Heart right ventricle (tissue), 16 donors: ENCODE measurements around the gene OPRM1. TPM values are rescaled to one million over a fixed set of nuclear protein-coding genes. Genes with fewer than 3 reads are reported as not detected.
A peak's percentile ranks its signal among the peaks of the same experiment; 100 is the strongest.

ENCODE experiments used
- ATAC-seq, 8 donors: fragments of 200-7000 bp; cut with Tn5 transposase; one replicate each; pipeline ENCODE4 v1.9.1; 2020; ENCODE audit warnings: mild to moderate bottlenecking in 8 of 8, moderate library complexity in 8 of 8, moderate number of reproducible peaks in 1 of 8
- DNase-seq, 2 donors: peaks; one replicate each; pipeline ENCODE4 v3.0.0-alpha.2; 2020
- H3K27ac ChIP-seq, 10 donors: fragments of 200-600 bp; sonication (generic) in 2 of 10; one replicate each; pipeline versions ENCODE4 v1.5.0 to v1.8.0; 2020 to 2022; ENCODE audit warnings: mild to moderate bottlenecking in 3 of 10
- H3K27me3 ChIP-seq, 7 donors: fragments of 200-600 bp; one replicate each; pipeline ENCODE4 v1.8.0; 2021 to 2022; ENCODE audit warnings: mild to moderate bottlenecking in 2 of 7
- H3K36me3 ChIP-seq, 9 donors: fragments of 200-600 bp; sonication (generic) in 1 of 9; one replicate each; pipeline versions ENCODE4 v1.5.0 to v1.8.0; 2020 to 2022; ENCODE audit warnings: mild to moderate bottlenecking in 2 of 9
- H3K4me1 ChIP-seq, 9 donors: fragments of 200-600 bp; sonication (generic) in 1 of 9; one replicate each; pipeline versions ENCODE4 v1.5.0 to v1.8.0; 2020 to 2022; ENCODE audit warnings: mild to moderate bottlenecking in 4 of 9
- H3K4me3 ChIP-seq, 10 donors: fragments of 200-600 bp; sonication (generic) in 2 of 10; one replicate each; pipeline versions ENCODE4 v1.5.0 to v1.8.0; 2020 to 2022; ENCODE audit warnings: mild to moderate bottlenecking in 7 of 10, moderate library complexity in 2 of 10
- H3K9me3 ChIP-seq, 11 donors: fragments of 200-600 bp in 10 of 11; sonication (generic) in 2 of 11; one replicate each; pipeline versions ENCODE4 v1.5.0 to v1.8.0; 2013 to 2022; ENCODE audit warnings: mild to moderate bottlenecking in 2 of 11, control low read depth in 1 of 11, moderate library complexity in 1 of 11
- WGBS, 2 donors: extraction: QIAGEN DNeasy Blood & Tissue Kit; methylation state at CpG; one replicate each; pipeline ENCODE4 v1.1.7; 2013; ENCODE audit warnings: inconsistent platforms in 1 of 2; 5-methylcytosine and 5-hydroxymethylcytosine counted together
- intact Hi-C, 10 donors: fragments of 100-400 bp; cut with DNase I; formaldehyde crosslinking; loops; one replicate each; pipeline versions ENCODE4 v1.11.1 to v1.14.2; 2022
- long read RNA-seq, 3 donors: library from polyadenylated mRNA; unstranded; transcript quantifications; one replicate each; pipeline ENCODE4 v2.0.0, GENCODE V29; 2020 to 2021
- polyA plus RNA-seq, 2 donors: library from polyadenylated mRNA; stranded (reverse); fragments of 200-250 nt; gene quantifications; one replicate each; pipeline ENCODE4 v1.2.3, GENCODE V29; 2013
- total RNA-seq, 10 donors: library from RNA; stranded (reverse); fragmentation: NEBNext Ultra II Directional in 3 of 10; extraction: Animal tissue kit (Norgen Biotek cat#: 25700) in 3 of 10; gene quantifications; one replicate each; pipeline versions ENCODE4 v1.2.1 to v1.2.4, GENCODE V29; 2021 to 2023
- TF ChIP-seq, protein P1 (sequence below), 9 donors: fragments of 200-600 bp; sonication (generic) in 2 of 9; IDR thresholded peaks; one replicate each; pipeline versions ENCODE4 v1.5.0 to v1.8.0; 2021 to 2022; ENCODE audit warnings: antibody characterized with exemption in 9 of 9, mild to moderate bottlenecking in 5 of 9, moderate library complexity in 1 of 9
- donor health status: Arrhythmogenic right ventricular cardiomyopathy.
- donor health status: ischemic (EF 13 %, LVEDD 7.1; RV severe dilation, severe dysfunction).
- donor health status: healthy with polysubstance abuse.
- donor health status: DM: no; HTN: yes; CAD: no.
- donor health status: DM: no; HTN: no; CAD: no.
- donor health status: ischemic (EF 25% LVEDD 6.9; RV normal size, moderate dysfunction).
- donor health status: ischemic (EF 25% LVEDD 5.7; RV mildly dilated, moderate dysfunction).
- donor health status: healthy.
- donor health status: DM: yes; HTN: yes; CAD: no.
- donor health status: Ischemic cardiomyopathy.
- donor health status: ischemic (EF 35%, LVEDD 5.7; RV mildly dilated, moderate dysfunction).
- donor health status: nonischemic (EF 11% LVEDD 7.7; RV severe dilation, severe dysfunction).
- donor health status: DM: yes; HTN: yes; CAD: no.
- donor health status: PGD.
- donor health status: ischemic (EF 29% LVEDD 5.4; RV normal size, mild dysfunction).
- donor health status: nonischemic (EF 23%, LVEDD 6.1; RV moderate dilation, normal function).

The OPRM1 gene
- total RNA-seq (not detected), polyA plus RNA-seq (not detected)
- long read RNA-seq, donor 1: 0 reads
- long read RNA-seq, donor 2: 0 reads
- long read RNA-seq, donor 3, partial matches to known transcripts: 0 of 1 reads
- long read RNA-seq, donor 3, other reads (novel, unspliced or antisense): 1 of 1 reads

DNA sequence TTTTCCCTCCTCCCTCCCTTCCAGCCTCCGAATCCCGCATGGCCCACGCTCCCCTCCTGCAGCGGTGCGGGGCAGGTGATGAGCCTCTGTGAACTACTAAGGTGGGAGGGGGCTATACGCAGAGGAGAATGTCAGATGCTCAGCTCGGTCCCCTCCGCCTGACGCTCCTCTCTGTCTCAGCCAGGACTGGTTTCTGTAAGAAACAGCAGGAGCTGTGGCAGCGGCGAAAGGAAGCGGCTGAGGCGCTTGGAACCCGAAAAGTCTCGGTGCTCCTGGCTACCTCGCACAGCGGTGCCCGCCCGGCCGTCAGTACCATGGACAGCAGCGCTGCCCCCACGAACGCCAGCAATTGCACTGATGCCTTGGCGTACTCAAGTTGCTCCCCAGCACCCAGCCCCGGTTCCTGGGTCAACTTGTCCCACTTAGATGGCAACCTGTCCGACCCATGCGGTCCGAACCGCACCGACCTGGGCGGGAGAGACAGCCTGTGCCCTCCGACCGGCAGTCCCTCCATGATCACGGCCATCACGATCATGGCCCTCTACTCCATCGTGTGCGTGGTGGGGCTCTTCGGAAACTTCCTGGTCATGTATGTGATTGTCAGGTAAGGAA lies at the start of gene OPRM1:
Gene OPRM1 (plus strand): TSS at position 10 of the 612 bp plus-strand sequence. CDS start 305 bp downstream, at position 315.
- TF ChIP-seq, protein P1, sequence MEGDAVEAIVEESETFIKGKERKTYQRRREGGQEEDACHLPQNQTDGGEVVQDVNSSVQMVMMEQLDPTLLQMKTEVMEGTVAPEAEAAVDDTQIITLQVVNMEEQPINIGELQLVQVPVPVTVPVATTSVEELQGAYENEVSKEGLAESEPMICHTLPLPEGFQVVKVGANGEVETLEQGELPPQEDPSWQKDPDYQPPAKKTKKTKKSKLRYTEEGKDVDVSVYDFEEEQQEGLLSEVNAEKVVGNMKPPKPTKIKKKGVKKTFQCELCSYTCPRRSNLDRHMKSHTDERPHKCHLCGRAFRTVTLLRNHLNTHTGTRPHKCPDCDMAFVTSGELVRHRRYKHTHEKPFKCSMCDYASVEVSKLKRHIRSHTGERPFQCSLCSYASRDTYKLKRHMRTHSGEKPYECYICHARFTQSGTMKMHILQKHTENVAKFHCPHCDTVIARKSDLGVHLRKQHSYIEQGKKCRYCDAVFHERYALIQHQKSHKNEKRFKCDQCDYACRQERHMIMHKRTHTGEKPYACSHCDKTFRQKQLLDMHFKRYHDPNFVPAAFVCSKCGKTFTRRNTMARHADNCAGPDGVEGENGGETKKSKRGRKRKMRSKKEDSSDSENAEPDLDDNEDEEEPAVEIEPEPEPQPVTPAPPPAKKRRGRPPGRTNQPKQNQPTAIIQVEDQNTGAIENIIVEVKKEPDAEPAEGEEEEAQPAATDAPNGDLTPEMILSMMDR (IDR thresholded peaks at IDR 0.05): no peak
- Histone ChIP-seq H3K36me3 (no peaks in the 10 kb centered on the region), H3K4me3 (no peak within 1 kb of the TSS), H3K9me3 (no peaks in the 10 kb centered on the region), H3K4me1 (no peaks in the 10 kb centered on the region), H3K27me3 (peaks cover 0 to 33% (median 16%) of the 10 kb centered on the region in 7 donors), H3K27ac (no peak within 1 kb of the TSS)
- peak in 2 of 8 donors; percentile 46 to 47 for ATAC-seq
- WGBS, 2 donors: 3 to 4% methylated on average over 37 to 38 of the region's 38 CpGs
- peak; percentile 10 to 24 for DNase-seq
- intact Hi-C loops: no loop called here

DNA sequence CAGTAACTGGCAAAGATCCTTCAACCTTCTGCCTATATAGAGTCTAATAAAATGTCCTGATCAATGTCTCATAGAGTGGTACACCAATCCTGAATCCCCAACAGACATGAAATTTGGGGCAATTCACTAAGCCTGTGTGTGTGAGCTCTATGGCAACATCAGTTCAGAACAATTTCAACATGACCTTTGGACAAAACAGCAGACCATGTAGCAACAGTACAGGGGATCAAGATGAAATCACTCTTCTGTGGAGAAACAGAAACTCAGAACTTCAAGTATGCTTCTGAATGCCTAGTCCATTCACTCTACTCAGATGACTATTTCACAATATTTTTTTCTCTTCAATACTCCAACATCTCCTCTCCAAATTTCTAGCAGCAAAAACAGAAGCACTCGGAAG lies 49.1 kb upstream of the OPRM1 start:
- WGBS, 2 donors: 75 to 96% methylated on average over 1 of the region's 1 CpG
- H3K36me3 ChIP-seq: no peaks in the 10 kb centered on the region
- H3K9me3 ChIP-seq: no peaks in the 10 kb centered on the region
- DNase-seq: no peak
- no peaks in the 10 kb centered on the region for H3K27me3 ChIP-seq
- ATAC-seq: peak in 1 of 8 donors; percentile 65
- no peak overlapping the region for H3K27ac ChIP-seq
- intact Hi-C loops: no loop called here
- H3K4me1 ChIP-seq: no peaks in the 10 kb centered on the region
- H3K4me3 ChIP-seq: no peak overlapping the region
- TF ChIP-seq, protein P1 (IDR thresholded peaks at IDR 0.05): no peak

DNA sequence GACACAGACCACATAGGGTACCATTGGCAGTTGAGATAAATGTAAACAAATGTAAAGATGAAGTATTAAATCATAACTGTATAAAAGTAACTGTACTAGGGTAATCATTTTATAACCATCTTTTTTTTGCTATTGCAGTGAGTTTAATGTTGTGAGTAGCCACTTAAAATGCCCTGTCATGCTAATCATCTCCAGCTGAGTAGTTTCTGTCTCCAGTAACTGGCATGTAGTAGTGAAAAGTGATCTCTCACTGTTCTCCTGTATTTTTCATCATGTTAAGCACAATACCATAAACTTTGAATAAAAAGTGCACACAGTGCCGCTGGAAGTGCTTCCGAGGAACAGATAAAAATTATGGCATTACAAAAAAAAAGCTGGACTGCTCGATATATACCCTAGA lies 45.0 kb upstream of the OPRM1 start:
- ATAC-seq: no peak
- intact Hi-C loops: no loop called here

DNA sequence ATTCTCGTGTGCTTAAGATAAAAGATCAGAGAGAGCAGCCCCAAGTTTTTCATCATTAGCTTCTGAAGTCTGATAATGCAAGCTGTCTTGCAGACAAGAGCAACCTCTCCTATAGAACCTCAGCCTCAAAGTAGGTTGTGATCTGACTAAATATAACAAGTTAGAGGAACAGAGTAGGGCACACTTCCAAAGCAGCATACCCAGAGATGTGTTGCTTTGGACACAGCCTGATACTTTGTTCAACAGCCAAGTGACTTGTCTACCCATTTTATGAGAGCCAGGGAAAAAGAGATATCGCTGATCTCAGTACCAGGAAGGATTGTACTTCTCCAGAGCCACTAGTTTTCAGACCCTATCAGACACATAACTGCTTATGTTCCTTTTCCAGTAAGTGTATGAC lies 44.2 kb upstream of the OPRM1 start:
- DNase-seq: no peak
- 49 to 60% methylated on average over 2 of the region's 2 CpGs for WGBS, 2 donors
- Histone ChIP-seq H3K4me1 (no peaks in the 10 kb centered on the region), H3K36me3 (no peaks in the 10 kb centered on the region), H3K9me3 (no peaks in the 10 kb centered on the region), H3K4me3 (no peak overlapping the region), H3K27me3 (peaks cover 0 to 3% (median 0%) of the 10 kb centered on the region in 7 donors), H3K27ac (no peak overlapping the region)
- intact Hi-C loops: no loop called here
- TF ChIP-seq, protein P1 (IDR thresholded peaks at IDR 0.05): no peak
- no peak for ATAC-seq

More for the DNA sequence above, 45.0 kb upstream of the OPRM1 start:
- DNase-seq: no peak
- Histone ChIP-seq H3K36me3 (no peaks in the 10 kb centered on the region), H3K4me1 (no peaks in the 10 kb centered on the region), H3K27me3 (no peaks in the 10 kb centered on the region), H3K27ac (no peak overlapping the region), H3K9me3 (no peaks in the 10 kb centered on the region), H3K4me3 (no peak overlapping the region)
- WGBS, 2 donors: 78 to 83% methylated on average over 3 of the region's 3 CpGs
- TF ChIP-seq, protein P1 (IDR thresholded peaks at IDR 0.05): no peak
